Astrocyte (in vitro differentiated cells and primary cell): Measurements from ENCODE around the gene LRMDA.

Experiments
- CTCF ChIP-seq: IDR thresholded peaks from 2 replicates; pipeline ENCODE4 v1.5.1; 2011; ENCODE audit warnings: low read depth, mild to moderate bottlenecking, inconsistent platforms, low read length, moderate library complexity; ENCODE audit not compliant: insufficient read depth
- EZH2 ChIP-seq: IDR thresholded peaks from 2 replicates; pipeline ENCODE4 v1.6.1; 2012; ENCODE audit warnings: mild to moderate bottlenecking, low read length, inconsistent platforms; ENCODE audit not compliant: insufficient read depth

DNA sequence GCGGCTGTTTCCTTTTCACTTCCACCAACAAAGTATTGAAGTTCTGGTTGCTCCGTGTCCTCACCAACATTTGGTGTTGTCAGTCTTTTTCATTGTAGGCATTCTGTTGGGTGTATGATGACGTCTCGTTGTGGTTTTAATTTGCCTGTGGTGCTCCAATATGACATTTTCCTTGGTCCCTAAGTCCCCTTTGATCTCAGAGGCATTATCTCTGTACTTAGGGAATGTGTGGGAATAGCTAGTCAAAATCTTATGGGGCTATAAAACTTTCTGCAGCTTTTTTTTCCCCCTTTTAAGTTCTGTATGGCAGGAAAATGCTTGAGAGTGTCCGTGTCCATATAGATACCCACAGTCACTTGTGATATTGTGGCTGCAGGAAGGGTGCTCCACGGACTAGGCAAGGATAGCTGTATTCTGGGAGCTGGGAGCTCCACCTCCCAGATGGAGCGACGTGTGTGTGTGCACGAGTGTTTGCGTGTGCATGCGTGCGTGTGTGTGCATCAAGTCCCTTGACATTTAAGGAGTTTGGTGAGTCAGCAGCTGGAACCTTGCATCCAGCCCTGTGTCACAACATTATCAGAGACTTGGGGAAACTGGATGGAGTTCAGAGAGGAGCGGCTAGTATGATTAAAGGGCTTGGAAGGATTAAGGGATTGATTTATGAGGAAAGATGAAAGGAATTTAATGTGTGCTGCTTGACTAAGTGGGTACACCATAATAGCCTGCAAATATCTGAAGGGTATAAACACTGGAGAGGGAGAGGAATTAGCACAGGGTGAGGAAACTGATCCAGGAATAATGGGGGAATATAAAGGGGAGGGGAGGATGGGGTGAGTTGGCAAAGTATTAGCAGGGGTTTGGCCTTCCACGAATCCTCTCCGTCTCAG, 66.8 kb downstream of the LRMDA start:
- TF ChIP-seq CTCF = no peak
- no peak for TF ChIP-seq EZH2
